H1 (cell line): ENCODE measurements around the gene AATK. TPM values are rescaled to one million over a fixed set of nuclear protein-coding genes. Genes with fewer than 3 reads are reported as not detected.

Experiments
- ASH2L ChIP-seq: fragments of 200-600, 300-600 bp; sonication (generic); IDR thresholded peaks from one replicate; pipeline ENCODE4 v1.7.1; 2017; ENCODE audit warnings: low read length
- CBX8 ChIP-seq: fragments of 300-800, 300-1000 bp; sonication (generic); IDR thresholded peaks from 2 replicates; pipeline ENCODE4 v1.7.1; 2016; ENCODE audit warnings: low read depth, low read length, borderline replicate concordance
- CHD2 ChIP-seq: IDR thresholded peaks from 2 replicates; pipeline ENCODE4 v1.6.1; 2012; ENCODE audit warnings: low read length, improper control_type of control experiment
- PHF8 ChIP-seq: fragments of 200-600 bp; sonication (generic); conservative IDR thresholded peaks from 2 replicates; pipeline ENCODE4 v1.7.1; 2012; ENCODE audit warnings: low read depth, mild to moderate bottlenecking, inconsistent platforms, low read length, moderate library complexity
- SIRT6 ChIP-seq: IDR thresholded peaks from one replicate; pipeline ENCODE4 v1.7.1; 2012; ENCODE audit warnings: low read length, inconsistent platforms
- TBP ChIP-seq: IDR thresholded peaks from 2 replicates; pipeline ENCODE4 v1.6.1; 2011; ENCODE audit warnings: low read depth, low read length, improper control_type of control experiment
- TCF12 ChIP-seq: IDR thresholded peaks from 2 replicates; pipeline ENCODE4 v1.6.1; 2011; ENCODE audit warnings: low read depth, mild to moderate bottlenecking, low read length
- TEAD4 ChIP-seq: IDR thresholded peaks from 2 replicates; pipeline ENCODE4 v1.6.1; 2012; ENCODE audit warnings: low read depth, low read length, inconsistent platforms, mixed read lengths
- polyA plus RNA-seq, 7 experiments: library from polyadenylated mRNA; depleted of rRNA in 3 of 7; stranded (reverse) in 5 of 7; unstranded in 2 of 7; fragments of >200 nt in 5 of 7; fragments of 200-250 nt in 2 of 7; gene quantifications; 1 replicate in 5 of 7; 2 replicates in 1 of 7; 4 replicates in 1 of 7; pipeline versions ENCODE4 v1.2.1 to v1.2.3, GENCODE V29; 2011 to 2013; ENCODE audit warnings: missing spikeins in 2 of 7, mixed read lengths in 2 of 7
- total RNA-seq: library from RNA; stranded (reverse); fragmentation: NEBNext Ultra II Directional; extraction: Animal tissue kit (Norgen Biotek cat#: 25700); gene quantifications from 2 replicates; pipeline ENCODE4 v1.2.1, GENCODE V29; 2021
- TF ChIP-seq, protein P1 (sequence below): fragments of 300-600 bp; sonication (generic); IDR thresholded peaks from 2 replicates; pipeline ENCODE4 v1.7.1; 2012; ENCODE audit warnings: low read length, moderate library complexity, mild to moderate bottlenecking, inconsistent platforms; ENCODE audit not compliant: insufficient replicate concordance
- TF ChIP-seq, protein P2 (sequence below): IDR thresholded peaks from 2 replicates; pipeline ENCODE4 v1.6.1; 2012; ENCODE audit warnings: inconsistent platforms

The AATK gene
- total and polyA plus RNA-seq, 2 of the 8 experiments (the other 6 are each of a cell fraction or from before 2014, with no cell fraction given) = 1.7 to 3.5 TPM

DNA sequence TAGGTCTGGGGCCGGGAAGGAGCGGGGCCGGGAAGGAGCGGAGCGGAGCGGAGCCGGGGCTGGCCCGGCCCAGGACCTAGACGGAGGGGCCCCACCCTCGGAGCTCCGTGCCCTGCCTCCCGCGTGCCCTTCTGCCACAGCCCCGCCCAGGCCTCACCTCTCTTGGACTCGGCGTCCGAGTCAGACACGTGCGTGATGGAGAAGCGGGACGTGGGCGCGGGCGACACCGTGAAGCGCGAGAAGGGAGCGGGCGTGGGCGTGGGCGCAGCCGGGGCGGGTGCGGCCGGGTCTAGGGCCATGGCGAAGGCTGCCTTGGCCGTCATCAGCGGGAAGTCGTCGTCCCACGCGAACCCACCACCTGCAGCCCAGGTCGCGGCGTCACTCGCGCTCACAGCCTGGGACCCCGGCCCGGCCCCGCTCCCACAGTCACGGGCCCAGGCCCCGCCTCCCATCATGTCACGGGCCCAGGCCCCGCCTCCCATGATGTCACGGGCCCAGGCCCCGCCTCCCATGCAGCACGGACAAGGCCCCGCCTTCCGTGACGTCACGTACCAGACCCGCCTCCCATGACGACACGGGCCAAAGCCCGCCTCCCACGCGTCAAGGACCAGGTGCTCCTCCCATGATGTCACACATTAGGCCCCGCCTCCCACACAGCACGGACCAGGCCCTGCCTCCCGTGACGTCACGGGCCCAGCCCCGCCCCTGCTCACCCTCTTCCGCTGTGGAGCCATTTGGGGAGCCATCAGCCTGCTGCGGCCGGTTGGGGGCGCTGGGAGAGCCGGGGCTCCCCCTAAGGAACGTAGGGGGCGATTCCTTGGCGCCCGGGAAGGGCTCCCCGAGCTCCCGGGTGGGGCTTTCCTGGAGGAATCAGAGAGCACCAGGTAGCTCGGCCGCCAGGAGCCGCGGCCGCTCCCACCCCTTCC is 46.5 kb downstream of the AATK start (continued):
- TF ChIP-seq, protein P1, sequence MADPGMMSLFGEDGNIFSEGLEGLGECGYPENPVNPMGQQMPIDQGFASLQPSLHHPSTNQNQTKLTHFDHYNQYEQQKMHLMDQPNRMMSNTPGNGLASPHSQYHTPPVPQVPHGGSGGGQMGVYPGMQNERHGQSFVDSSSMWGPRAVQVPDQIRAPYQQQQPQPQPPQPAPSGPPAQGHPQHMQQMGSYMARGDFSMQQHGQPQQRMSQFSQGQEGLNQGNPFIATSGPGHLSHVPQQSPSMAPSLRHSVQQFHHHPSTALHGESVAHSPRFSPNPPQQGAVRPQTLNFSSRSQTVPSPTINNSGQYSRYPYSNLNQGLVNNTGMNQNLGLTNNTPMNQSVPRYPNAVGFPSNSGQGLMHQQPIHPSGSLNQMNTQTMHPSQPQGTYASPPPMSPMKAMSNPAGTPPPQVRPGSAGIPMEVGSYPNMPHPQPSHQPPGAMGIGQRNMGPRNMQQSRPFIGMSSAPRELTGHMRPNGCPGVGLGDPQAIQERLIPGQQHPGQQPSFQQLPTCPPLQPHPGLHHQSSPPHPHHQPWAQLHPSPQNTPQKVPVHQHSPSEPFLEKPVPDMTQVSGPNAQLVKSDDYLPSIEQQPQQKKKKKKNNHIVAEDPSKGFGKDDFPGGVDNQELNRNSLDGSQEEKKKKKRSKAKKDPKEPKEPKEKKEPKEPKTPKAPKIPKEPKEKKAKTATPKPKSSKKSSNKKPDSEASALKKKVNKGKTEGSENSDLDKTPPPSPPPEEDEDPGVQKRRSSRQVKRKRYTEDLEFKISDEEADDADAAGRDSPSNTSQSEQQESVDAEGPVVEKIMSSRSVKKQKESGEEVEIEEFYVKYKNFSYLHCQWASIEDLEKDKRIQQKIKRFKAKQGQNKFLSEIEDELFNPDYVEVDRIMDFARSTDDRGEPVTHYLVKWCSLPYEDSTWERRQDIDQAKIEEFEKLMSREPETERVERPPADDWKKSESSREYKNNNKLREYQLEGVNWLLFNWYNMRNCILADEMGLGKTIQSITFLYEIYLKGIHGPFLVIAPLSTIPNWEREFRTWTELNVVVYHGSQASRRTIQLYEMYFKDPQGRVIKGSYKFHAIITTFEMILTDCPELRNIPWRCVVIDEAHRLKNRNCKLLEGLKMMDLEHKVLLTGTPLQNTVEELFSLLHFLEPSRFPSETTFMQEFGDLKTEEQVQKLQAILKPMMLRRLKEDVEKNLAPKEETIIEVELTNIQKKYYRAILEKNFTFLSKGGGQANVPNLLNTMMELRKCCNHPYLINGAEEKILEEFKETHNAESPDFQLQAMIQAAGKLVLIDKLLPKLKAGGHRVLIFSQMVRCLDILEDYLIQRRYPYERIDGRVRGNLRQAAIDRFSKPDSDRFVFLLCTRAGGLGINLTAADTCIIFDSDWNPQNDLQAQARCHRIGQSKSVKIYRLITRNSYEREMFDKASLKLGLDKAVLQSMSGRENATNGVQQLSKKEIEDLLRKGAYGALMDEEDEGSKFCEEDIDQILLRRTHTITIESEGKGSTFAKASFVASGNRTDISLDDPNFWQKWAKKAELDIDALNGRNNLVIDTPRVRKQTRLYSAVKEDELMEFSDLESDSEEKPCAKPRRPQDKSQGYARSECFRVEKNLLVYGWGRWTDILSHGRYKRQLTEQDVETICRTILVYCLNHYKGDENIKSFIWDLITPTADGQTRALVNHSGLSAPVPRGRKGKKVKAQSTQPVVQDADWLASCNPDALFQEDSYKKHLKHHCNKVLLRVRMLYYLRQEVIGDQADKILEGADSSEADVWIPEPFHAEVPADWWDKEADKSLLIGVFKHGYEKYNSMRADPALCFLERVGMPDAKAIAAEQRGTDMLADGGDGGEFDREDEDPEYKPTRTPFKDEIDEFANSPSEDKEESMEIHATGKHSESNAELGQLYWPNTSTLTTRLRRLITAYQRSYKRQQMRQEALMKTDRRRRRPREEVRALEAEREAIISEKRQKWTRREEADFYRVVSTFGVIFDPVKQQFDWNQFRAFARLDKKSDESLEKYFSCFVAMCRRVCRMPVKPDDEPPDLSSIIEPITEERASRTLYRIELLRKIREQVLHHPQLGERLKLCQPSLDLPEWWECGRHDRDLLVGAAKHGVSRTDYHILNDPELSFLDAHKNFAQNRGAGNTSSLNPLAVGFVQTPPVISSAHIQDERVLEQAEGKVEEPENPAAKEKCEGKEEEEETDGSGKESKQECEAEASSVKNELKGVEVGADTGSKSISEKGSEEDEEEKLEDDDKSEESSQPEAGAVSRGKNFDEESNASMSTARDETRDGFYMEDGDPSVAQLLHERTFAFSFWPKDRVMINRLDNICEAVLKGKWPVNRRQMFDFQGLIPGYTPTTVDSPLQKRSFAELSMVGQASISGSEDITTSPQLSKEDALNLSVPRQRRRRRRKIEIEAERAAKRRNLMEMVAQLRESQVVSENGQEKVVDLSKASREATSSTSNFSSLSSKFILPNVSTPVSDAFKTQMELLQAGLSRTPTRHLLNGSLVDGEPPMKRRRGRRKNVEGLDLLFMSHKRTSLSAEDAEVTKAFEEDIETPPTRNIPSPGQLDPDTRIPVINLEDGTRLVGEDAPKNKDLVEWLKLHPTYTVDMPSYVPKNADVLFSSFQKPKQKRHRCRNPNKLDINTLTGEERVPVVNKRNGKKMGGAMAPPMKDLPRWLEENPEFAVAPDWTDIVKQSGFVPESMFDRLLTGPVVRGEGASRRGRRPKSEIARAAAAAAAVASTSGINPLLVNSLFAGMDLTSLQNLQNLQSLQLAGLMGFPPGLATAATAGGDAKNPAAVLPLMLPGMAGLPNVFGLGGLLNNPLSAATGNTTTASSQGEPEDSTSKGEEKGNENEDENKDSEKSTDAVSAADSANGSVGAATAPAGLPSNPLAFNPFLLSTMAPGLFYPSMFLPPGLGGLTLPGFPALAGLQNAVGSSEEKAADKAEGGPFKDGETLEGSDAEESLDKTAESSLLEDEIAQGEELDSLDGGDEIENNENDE = no peak
- TF ChIP-seq, protein P2, sequence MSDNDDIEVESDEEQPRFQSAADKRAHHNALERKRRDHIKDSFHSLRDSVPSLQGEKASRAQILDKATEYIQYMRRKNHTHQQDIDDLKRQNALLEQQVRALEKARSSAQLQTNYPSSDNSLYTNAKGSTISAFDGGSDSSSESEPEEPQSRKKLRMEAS = peak; percentile 55
- TF ChIP-seq SIRT6 (no peak), TEAD4 (no peak), PHF8 (no peak), TCF12 (no peak), TBP (no peak), CBX8 (no peak), ASH2L (no peak), CHD2 (no peak)
